ENCODE measurements around the gene ZFP37. TPM values are rescaled to one million over a fixed set of nuclear protein-coding genes. Genes with fewer than 3 reads are reported as not detected.
"Not testable (repeated sequence)": the region's sequence is repeated elsewhere in the genome, so short reads cannot be mapped to it uniquely, and the experiment has no call there.

ZFP37 gene
- polyA plus RNA-seq (2011; rRNA removed) = 1.6 and 2.8 TPM in 2 replicates
- polyA plus RNA-seq (2012; cell fraction: cytosol; rRNA removed) = 0.27 and 0.34 TPM in 2 replicates
- 0.13 and 0.17 TPM in 2 replicates for polyA plus RNA-seq (2012; cell fraction: nucleus; rRNA removed)
- 2.0 to 2.3 TPM (median 2.0 TPM) in 3 replicates for polyA plus RNA-seq (2017; fragmentation: RNase III; extraction: RNeasy Plus Mini Kit Qiagen cat#74134 plus additional on column Dnase treatment)
- 0.87 and 0.88 TPM in 2 replicates for polyA minus RNA-seq (2011; rRNA and poly(A)+ RNA removed)

DNA sequence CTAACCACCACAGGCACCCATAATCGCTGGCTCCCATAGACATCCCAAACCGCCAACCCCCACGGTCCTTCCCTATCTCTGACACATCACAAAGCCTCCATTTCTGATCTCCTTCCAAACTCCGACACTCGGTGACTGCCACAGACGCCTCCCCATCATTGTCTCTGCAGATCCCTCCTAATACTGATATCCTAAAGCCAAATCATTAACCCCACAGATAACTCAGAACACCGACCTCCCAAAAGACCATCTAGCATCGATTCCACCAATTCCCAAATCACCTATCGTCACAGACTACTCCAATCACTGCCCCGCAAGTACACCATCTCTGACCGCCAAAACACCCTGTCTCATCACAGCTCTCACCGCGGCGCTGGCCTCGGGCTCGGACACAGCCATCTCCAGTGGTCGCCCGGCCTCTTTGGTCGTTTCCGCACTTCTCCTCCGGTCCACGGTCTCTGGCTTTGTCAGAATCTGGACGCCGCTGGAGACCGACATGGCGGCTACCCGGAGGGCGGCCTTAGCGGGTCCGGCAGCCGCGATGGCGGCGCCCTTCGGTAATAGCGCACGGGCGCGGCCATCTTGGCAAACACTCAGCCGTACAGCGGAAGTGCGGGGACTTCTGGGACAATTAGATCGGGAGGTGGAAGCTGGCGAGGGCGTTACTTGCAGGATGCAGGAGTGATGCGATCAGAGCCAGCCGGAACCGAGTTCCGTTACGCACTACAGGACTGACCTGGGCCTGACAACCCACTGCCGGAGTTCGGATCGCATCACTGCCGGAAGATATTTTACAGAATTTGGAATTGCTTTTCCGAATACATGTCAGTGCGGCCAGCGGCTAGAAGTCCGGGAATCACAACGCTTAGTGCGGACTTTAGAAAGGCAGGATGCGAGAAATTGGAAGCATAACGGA, at the start of gene ZFP37:
Gene ZFP37, minus strand, starts transcription at position 534 of the 916 bp plus-strand sequence. Its CDS starts 36 bp downstream, at position 498.
- Histone ChIP-seq H3K4me1 (no peaks in the 10 kb centered on the region), H3K27ac (peak within 1 kb of the TSS; percentile 78 to 88), H3K4me2 (peak within 1 kb of the TSS; percentile 75), H3K4me3 (peak within 1 kb of the TSS; percentile 74), H3K9me3 (peaks cover 62% of the 10 kb centered on the region)
- 3% methylated on average over 37 of the region's 62 CpGs for WGBS (ENCODE audit: missing lambda C conversion rate)
- DNase-seq (ENCODE audit: low read depth in 1 of 2, low spot score in 1 of 2) (peak; percentile 93 to 97), FAIRE-seq (peak; percentile 56), ATAC-seq (peak; percentile 99 to 100)
- POLR2A ChIA-PET = interaction anchor here (0.6 to 1.0 kb wide), 5 partner anchors 12 to 338 kb away, joined by 3 to 5 read pairs (median 3); partner anchors contain the start of genes CDC26, FKBP15, INIP and SLC31A1
- CTCF ChIA-PET = no interaction called here
- TF ChIP-seq PHF8 (IDR thresholded peaks at IDR 0.05; ENCODE audit: borderline replicate concordance, low read depth) = peak; percentile 44; the same call in 1 of the 2 replicates
- TF ChIP-seq HEYL (CRISPR knock-in tag; IDR thresholded peaks at IDR 0.05) = no peak
- TF ChIP-seq JUN (IDR thresholded peaks at IDR 0.05) = peak; percentile 37 to 50; a peak in 4 of 5 replicates
- no peak for TF ChIP-seq ESRRA (IDR thresholded peaks at IDR 0.05; ENCODE audit: borderline replicate concordance, low read length)
- no peak for TF ChIP-seq RARB (CRISPR knock-in tag; IDR thresholded peaks at IDR 0.05)
- TF ChIP-seq FOXS1 (CRISPR knock-in tag; IDR thresholded peaks at IDR 0.05) = 0 out of 2 replicates have a peak, but pooled peaks have one; percentile 35
- peak; percentile 26; the same call in 1 of the 2 replicates for TF ChIP-seq KDM1A (IDR thresholded peaks at IDR 0.05; ENCODE audit: low read depth)
- peak; percentile 87 for TF ChIP-seq HOXB13 (CRISPR knock-in tag; IDR thresholded peaks at IDR 0.05; ENCODE audit: low read depth)
- 0 out of 2 replicates have a peak, but pooled peaks have one; percentile 19 for TF ChIP-seq EHF (CRISPR knock-in tag; IDR thresholded peaks at IDR 0.05)
- peak; percentile 69; the same call in 1 of the 2 replicates for TF ChIP-seq HOXB5 (CRISPR knock-in tag; IDR thresholded peaks at IDR 0.05)
- TF ChIP-seq POLR2A (IDR thresholded peaks at IDR 0.05; ENCODE audit: low read length) = peak; percentile 48

GRCh38 chr9:113105345-113105744, 48.8 kb upstream of the ZFP37 start:
- FAIRE-seq; DNase-seq (ENCODE audit: low read depth in 1 of 2, low spot score in 1 of 2); POLR2A ChIA-PET; H3K27ac ChIP-seq; H3K4me3 ChIP-seq; H3K9me3 ChIP-seq; ATAC-seq; H3K4me1 ChIP-seq; H3K4me2 ChIP-seq; CTCF ChIA-PET: not testable (repeated sequence)
- no CpG with 5 or more reads among the region's 6 CpGs for WGBS (ENCODE audit: missing lambda C conversion rate)

- H3K27ac ChIP-seq = no peak overlapping the region
- no peak overlapping the region for H3K4me2 ChIP-seq
- ATAC-seq (no peak), DNase-seq (ENCODE audit: low read depth in 1 of 2, low spot score in 1 of 2) (no peak), FAIRE-seq (no peak)
- TF ChIP-seq MAZ (IDR thresholded peaks at IDR 0.05; ENCODE audit: borderline replicate concordance, low read depth, low read length) (no peak), CHD4 (IDR thresholded peaks at IDR 0.05; ENCODE audit: borderline replicate concordance) (no peak), NPAS2 (CRISPR knock-in tag; IDR thresholded peaks at IDR 0.05; ENCODE audit: borderline replicate concordance) (no peak), FOSB (CRISPR knock-in tag; IDR thresholded peaks at IDR 0.05) (no peak), HDAC2 (IDR thresholded peaks at IDR 0.05) (no peak), JUN (IDR thresholded peaks at IDR 0.05) (no peak), CHD2 (IDR thresholded peaks at IDR 0.05; ENCODE audit: low read length, partially characterized antibody) (no peak), FOSL2 (IDR thresholded peaks at IDR 0.05) (no peak), FOSL2 (CRISPR knock-in tag; IDR thresholded peaks at IDR 0.05) (no peak), BCL3 (IDR thresholded peaks at IDR 0.05) (no peak), RARB (CRISPR knock-in tag; IDR thresholded peaks at IDR 0.05) (no peak), EP300 (IDR thresholded peaks at IDR 0.05) (no peak), NR3C1 (IDR thresholded peaks at IDR 0.05) (no peak)
- H3K4me3 ChIP-seq = no peak overlapping the region
- ChIA-PET CTCF (no interaction called here), POLR2A (no interaction called here)
- H3K4me1 ChIP-seq = no peaks in the 10 kb centered on the region
- 0% methylated on average over 2 of the region's 2 CpGs for WGBS (ENCODE audit: missing lambda C conversion rate)
- no peaks in the 10 kb centered on the region; the same call in 1 of the 3 replicates for H3K9me3 ChIP-seq
These were observed 39.0 kb upstream of the ZFP37 start for GRCh38 chr9:113095561-113095960.

GRCh38 chr9:113089924-113090323, 33.4 kb upstream of the ZFP37 start:
- H3K4me3 ChIP-seq; H3K9me3 ChIP-seq; FAIRE-seq; ATAC-seq; H3K27ac ChIP-seq; DNase-seq (ENCODE audit: low read depth in 1 of 2, low spot score in 1 of 2); H3K4me2 ChIP-seq; POLR2A ChIA-PET; H3K4me1 ChIP-seq: not testable (repeated sequence)
- 72% methylated on average over 15 of the region's 23 CpGs for WGBS (ENCODE audit: missing lambda C conversion rate)
- CTCF ChIA-PET = interaction anchor here (1.3 kb wide), 1 partner anchor 43 kb away, joined by 3 read pairs; no protein-coding TSS in a partner anchor

GRCh38 chr9:113089143-113089505, 32.6 kb upstream of the ZFP37 start:
- H3K4me1 ChIP-seq; H3K9me3 ChIP-seq; H3K27ac ChIP-seq; FAIRE-seq; H3K4me3 ChIP-seq; H3K4me2 ChIP-seq; ATAC-seq; CTCF ChIA-PET; DNase-seq (ENCODE audit: low read depth in 1 of 2, low spot score in 1 of 2); POLR2A ChIA-PET: not testable (repeated sequence)
- 100% methylated on average over 1 of the region's 25 CpGs for WGBS (ENCODE audit: missing lambda C conversion rate)

DNA sequence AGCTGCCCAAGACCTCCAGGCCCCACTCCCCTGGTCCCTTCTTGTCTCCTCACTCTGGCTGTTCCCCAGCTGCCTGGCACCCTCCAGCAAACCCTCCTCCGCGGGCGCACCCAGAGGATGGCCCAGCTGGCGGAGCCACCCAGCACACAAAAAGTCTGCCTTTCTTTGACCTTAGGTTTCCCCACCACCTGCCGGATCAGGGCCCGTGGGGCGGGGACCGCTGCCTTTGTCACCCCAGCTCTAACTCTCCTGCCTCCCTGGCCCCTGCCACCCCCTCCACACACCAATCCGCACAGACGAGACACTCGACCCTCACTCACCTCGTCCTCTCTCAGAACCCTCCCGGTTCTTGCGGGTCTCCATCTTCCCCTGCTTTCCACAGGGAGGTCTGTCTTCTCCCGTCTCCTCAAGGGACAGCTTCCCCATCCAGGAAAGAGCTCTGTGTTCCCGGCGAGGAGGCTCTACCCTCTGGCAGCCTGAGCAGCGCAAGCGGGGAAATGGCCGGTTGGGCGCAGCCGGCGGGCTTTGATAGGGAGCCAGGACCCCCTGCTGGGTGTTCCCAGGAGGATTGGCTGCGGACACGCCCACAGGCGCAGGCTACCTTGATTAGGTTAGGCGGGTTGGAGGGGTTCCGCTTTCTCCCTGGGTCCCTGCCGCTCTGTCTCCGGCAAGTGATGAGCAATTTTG, 32.1 kb upstream of the ZFP37 start:
- ATAC-seq; H3K27ac ChIP-seq; POLR2A ChIA-PET; CTCF ChIA-PET; H3K4me1 ChIP-seq; H3K9me3 ChIP-seq; FAIRE-seq; DNase-seq (ENCODE audit: low read depth in 1 of 2, low spot score in 1 of 2); H3K4me2 ChIP-seq; H3K4me3 ChIP-seq: not testable (repeated sequence)
- WGBS (ENCODE audit: missing lambda C conversion rate) = 87% methylated on average over 12 of the region's 30 CpGs
